Heart left ventricle (tissue), 16 donors: ENCODE measurements around the gene GRIP2. TPM values are rescaled to one million over a fixed set of nuclear protein-coding genes. Genes with fewer than 3 reads are reported as not detected.

Experiments used
- ATAC-seq, 4 donors: fragments of 200-7000 bp; cut with Tn5 transposase; one replicate each; pipeline ENCODE4 v1.9.1; 2020 to 2022; ENCODE audit warnings: moderate library complexity in 4 of 4, mild to moderate bottlenecking in 3 of 4, moderate number of reproducible peaks in 1 of 4
- DNase-seq, 5 donors: peaks; one replicate each; pipeline ENCODE4 v3.0.0-alpha.2; 2020
- H3K27ac ChIP-seq, 12 donors: fragments of 200-600 bp; sonication (generic) in 4 of 12; one replicate each; pipeline versions ENCODE4 v1.5.0 to v1.8.0; 2016 to 2022; ENCODE audit warnings: mild to moderate bottlenecking in 2 of 12
- H3K27me3 ChIP-seq, 9 donors: fragments of 200-600 bp; sonication (generic) in 2 of 9; one replicate each; pipeline versions ENCODE4 v1.5.1 to v1.8.0; 2016 to 2022; ENCODE audit warnings: mild to moderate bottlenecking in 3 of 9
- H3K36me3 ChIP-seq, 9 donors: fragments of 200-600 bp; sonication (generic) in 2 of 9; one replicate each; pipeline versions ENCODE4 v1.5.0 to v1.8.0; 2018 to 2022; ENCODE audit warnings: mild to moderate bottlenecking in 2 of 9
- H3K4me1 ChIP-seq, 12 donors: fragments of 200-600 bp; sonication (generic) in 4 of 12; one replicate each; pipeline versions ENCODE4 v1.5.0 to v1.8.0; 2016 to 2022; ENCODE audit warnings: mild to moderate bottlenecking in 3 of 12
- H3K4me3 ChIP-seq, 12 donors: fragments of 200-600 bp; sonication (generic) in 4 of 12; one replicate each; pipeline versions ENCODE4 v1.5.0 to v1.8.0; 2017 to 2022; ENCODE audit warnings: mild to moderate bottlenecking in 9 of 12, moderate library complexity in 4 of 12
- H3K9me3 ChIP-seq, 12 donors: fragments of 200-600 bp; sonication (generic) in 4 of 12; one replicate each; pipeline versions ENCODE4 v1.5.0 to v1.8.0; 2016 to 2022; ENCODE audit warnings: mild to moderate bottlenecking in 1 of 12
- CTCF ChIP-seq, 12 donors: fragments of 200-600 bp; sonication (generic) in 4 of 12; IDR thresholded peaks; one replicate each; pipeline versions ENCODE4 v1.5.0 to v1.8.0; 2018 to 2022; ENCODE audit warnings: antibody characterized with exemption in 12 of 12, mild to moderate bottlenecking in 5 of 12
- POLR2A ChIP-seq, 2 donors: fragments of 450-650 bp; IDR thresholded peaks; one replicate each; pipeline ENCODE4 v1.6.1; 2017; ENCODE audit warnings: antibody characterized with exemption in 2 of 2, mild to moderate bottlenecking in 2 of 2, moderate library complexity in 2 of 2
- WGBS, 4 donors: extraction: QIAGEN DNeasy Blood & Tissue Kit in 2 of 4; methylation state at CpG; one replicate each; pipeline versions ENCODE4 v1.1.5 to v1.1.7; 2013 to 2018; 5-methylcytosine and 5-hydroxymethylcytosine counted together
- intact Hi-C, 10 donors: fragments of 100-400 bp; cut with DNase I; formaldehyde crosslinking; loops; one replicate each; pipeline versions ENCODE4 v1.11.1 to v1.14.2; 2022
- polyA plus RNA-seq, 2 donors: library from polyadenylated mRNA; stranded (reverse); fragments of 200-250 nt; gene quantifications; one replicate each; pipeline ENCODE4 v1.2.3, GENCODE V29; 2013
- total RNA-seq, 9 donors: library from RNA; depleted of rRNA in 2 of 9; stranded (reverse); fragments of >200 nt in 2 of 9; fragmentation: NEBNext Ultra II Directional in 3 of 9; extraction: Animal tissue kit (Norgen Biotek cat#: 25700) in 3 of 9; gene quantifications; one replicate each; pipeline versions ENCODE4 v1.1.0 to v1.2.4, GENCODE V29; 2016 to 2023
- donor health status: ischemic (EF 13 %, LVEDD 7.1; RV severe dilation, severe dysfunction).
- donor health status: healthy with polysubstance abuse.
- donor health status: DM: no; HTN: yes; CAD: no.
- donor health status: DM: no; HTN: no; CAD: no.
- donor health status: ischemic (EF 25% LVEDD 6.9; RV normal size, moderate dysfunction).
- donor health status: ischemic (EF 25% LVEDD 5.7; RV mildly dilated, moderate dysfunction).
- donor health status: healthy.
- donor health status: DM: yes; HTN: yes; CAD: no.
- donor health status: ischemic (EF 35%, LVEDD 5.7; RV mildly dilated, moderate dysfunction).
- donor health status: nonischemic (EF 11% LVEDD 7.7; RV severe dilation, severe dysfunction).
- donor health status: DM: yes; HTN: yes; CAD: no.
- donor health status: PGD.
- donor health status: ischemic (EF 29% LVEDD 5.4; RV normal size, mild dysfunction).
- donor health status: nonischemic (EF 23%, LVEDD 6.1; RV moderate dilation, normal function).

Gene GRIP2
- total and polyA plus RNA-seq, 11 donors, result 5.8 to 56.7 (median 28.7) TPM

- ATAC-seq (no peak), DNase-seq (no peak)
- Histone ChIP-seq H3K36me3 (peaks cover 0 to 97% (median 49%) of the 10 kb centered on the region in 9 donors), H3K27me3 (no peaks in the 10 kb centered on the region), H3K27ac (no peak overlapping the region), H3K9me3 (no peaks in the 10 kb centered on the region), H3K4me1 (peaks cover 0 to 32% (median 11%) of the 10 kb centered on the region in 12 donors), H3K4me3 (no peak overlapping the region)
- TF ChIP-seq POLR2A (IDR thresholded peaks at IDR 0.05) (no peak), CTCF (IDR thresholded peaks at IDR 0.05) (no peak)
- intact Hi-C loops, result no loop called here
- WGBS, 4 donors, result 68 to 83% (median 80%) methylated on average over 7 of the region's 7 CpGs
Measured at GRCh38 chr3:14475621-14476020, 64.5 kb downstream of the GRIP2 start.

- Histone ChIP-seq H3K9me3 (no peaks in the 10 kb centered on the region), H3K36me3 (peaks cover 0 to 97% (median 47%) of the 10 kb centered on the region in 9 donors), H3K27me3 (no peaks in the 10 kb centered on the region), H3K4me1 (peaks cover 0 to 23% (median 1%) of the 10 kb centered on the region in 12 donors), H3K4me3 (no peak overlapping the region), H3K27ac (no peak overlapping the region)
- DNase-seq (no peak), ATAC-seq (no peak)
- TF ChIP-seq POLR2A (IDR thresholded peaks at IDR 0.05) (no peak), CTCF (IDR thresholded peaks at IDR 0.05) (no peak)
- intact Hi-C loops, result no loop called here
- WGBS, 4 donors, result 92 to 96% (median 95%) methylated on average over 12 to 13 of the region's 13 CpGs
Measured at GRCh38 chr3:14474363-14475081, 65.6 kb downstream of the GRIP2 start.

- Histone ChIP-seq H3K9me3 (no peaks in the 10 kb centered on the region), H3K4me1 (peaks cover 0 to 22% (median 0%) of the 10 kb centered on the region in 12 donors), H3K36me3 (peaks cover 0 to 97% (median 46%) of the 10 kb centered on the region in 9 donors), H3K27me3 (no peaks in the 10 kb centered on the region), H3K4me3 (no peak overlapping the region), H3K27ac (peak overlapping the region in 2 of 12 donors; percentile 36 to 57)
- DNase-seq, result no peak
- WGBS, 4 donors, result 92 to 96% (median 95%) methylated on average over 7 of the region's 7 CpGs
- no peak for TF ChIP-seq POLR2A (IDR thresholded peaks at IDR 0.05)
- no peak for TF ChIP-seq CTCF (IDR thresholded peaks at IDR 0.05)
- intact Hi-C loops, result no loop called here
- ATAC-seq, result no peak
Measured at GRCh38 chr3:14473411-14473891, 66.7 kb downstream of the GRIP2 start.

GRCh38 chr3:14472471-14473351, 67.4 kb downstream of the GRIP2 start:
- WGBS, 4 donors, result 89 to 93% (median 91%) methylated on average over 21 to 22 of the region's 22 CpGs
- no peak for TF ChIP-seq CTCF (IDR thresholded peaks at IDR 0.05)
- no peak for TF ChIP-seq POLR2A (IDR thresholded peaks at IDR 0.05)
- Histone ChIP-seq H3K27me3 (no peaks in the 10 kb centered on the region), H3K9me3 (no peaks in the 10 kb centered on the region), H3K27ac (peak overlapping the region in 2 of 12 donors; percentile 36 to 57), H3K4me3 (no peak overlapping the region), H3K36me3 (peaks cover 0 to 94% (median 46%) of the 10 kb centered on the region in 9 donors), H3K4me1 (peaks cover 0 to 25% (median 0%) of the 10 kb centered on the region in 12 donors)
- intact Hi-C loops, result no loop called here
- ATAC-seq (peak in 3 of 4 donors; percentile 47 to 65 (median 60)), DNase-seq (peak in 1 of 5 donors; percentile 20)
